PC-3 (cell line): Measurements from ENCODE around the gene MMP20. TPM values are rescaled to one million over a fixed set of nuclear protein-coding genes. Genes with fewer than 3 reads are reported as not detected.

Experiments
- ATAC-seq: fragments of 200-7000 bp; cut with Tn5 transposase; 2 replicates; pipeline ENCODE4 v1.9.1; 2020; ENCODE audit warnings: mild to moderate bottlenecking, moderate library complexity
- BruUV-seq: library from RNA; stranded (reverse); fragments of 400-500 nt; replicated peaks from 2 replicates; lab custom pipeline; 2021; lab: Mats Ljungman, UMichigan
- CTCF ChIA-PET: fragments of 300-600 bp; sonication (Branson Sonifier 250); formaldehyde crosslinking; loops from one replicate; lab custom pipeline; 2022; ENCODE audit warnings: antibody characterized with exemption; lab: Charles Lee
- POLR2A ChIA-PET: fragments of 300-600 bp; sonication (Branson Sonifier 250); formaldehyde crosslinking; loops from one replicate; lab custom pipeline; 2022; ENCODE audit warnings: antibody characterized with exemption; ENCODE audit not compliant: unreplicated experiment; lab: Charles Lee
- DNase-seq: peaks from one replicate; pipeline ENCODE4 v3.0.0-alpha.2; 2015
- H2AFZ ChIP-seq: fragments of 300-600 bp; sonication (generic); 2 replicates; pipeline ENCODE4 v1.6.0; 2016; ENCODE audit warnings: antibody characterized with exemption, low read length
- H3F3A ChIP-seq: fragments of 300-600 bp; sonication (generic); one replicate; pipeline ENCODE4 v1.6.0; 2017; ENCODE audit warnings: antibody characterized with exemption, low read length, control low read depth, mild to moderate bottlenecking; ENCODE audit not compliant: unreplicated experiment
- H3K27ac ChIP-seq: fragments of 300-600 bp; sonication (generic); 2 replicates; pipeline ENCODE4 v1.5.1; 2016; ENCODE audit warnings: mild to moderate bottlenecking, low read length
- H3K27me3 ChIP-seq: fragments of 300-600 bp; sonication (generic); 2 replicates; pipeline ENCODE4 v1.6.1; 2016; ENCODE audit warnings: low read length, mixed read lengths
- H3K36me3 ChIP-seq: fragments of 300-600 bp; sonication (generic); 2 replicates; pipeline ENCODE4 v1.6.1; 2016; ENCODE audit warnings: low read depth, mixed run types, low read length, mixed read lengths
- H3K4me1 ChIP-seq: fragments of 300-600 bp; sonication (generic); 2 replicates; pipeline ENCODE4 v1.5.1; 2016; ENCODE audit warnings: low read length; ENCODE audit not compliant: insufficient read depth
- H3K4me2 ChIP-seq: fragments of 300-600 bp; sonication (generic); 2 replicates; pipeline ENCODE4 v1.6.0; 2016; ENCODE audit warnings: low read length
- H3K4me3 ChIP-seq: fragments of 300-600 bp; sonication (generic); 2 replicates; pipeline ENCODE4 v1.5.1; 2016; ENCODE audit warnings: mild to moderate bottlenecking, low read length, mixed read lengths
- H3K79me2 ChIP-seq: fragments of 300-600 bp; sonication (generic); 2 replicates; pipeline ENCODE4 v1.6.1; 2017; ENCODE audit warnings: low read length, mixed read lengths
- H3K9ac ChIP-seq: fragments of 300-600 bp; sonication (generic); 2 replicates; pipeline ENCODE4 v1.6.0; 2016; ENCODE audit warnings: mild to moderate bottlenecking, low read length
- H3K9me2 ChIP-seq: fragments of 300-600 bp; sonication (generic); replicated peaks from 2 replicates; pipeline ENCODE4 v1.6.1; 2016; ENCODE audit warnings: mixed run types, low read length, mixed read lengths
- H3K9me3 ChIP-seq: fragments of 300-600 bp; sonication (generic); 2 replicates; pipeline ENCODE4 v1.6.1; 2016; ENCODE audit warnings: low read length, mixed read lengths
- H4K20me1 ChIP-seq: fragments of 300-600 bp; sonication (generic); 2 replicates; pipeline ENCODE4 v1.6.1; 2016; ENCODE audit warnings: low read length, mixed read lengths
- CTCF ChIP-seq: fragments of 300-600 bp; sonication (generic); conservative IDR thresholded peaks from 2 replicates; pipeline ENCODE4 v1.5.1; 2017; ENCODE audit warnings: antibody characterized with exemption, low read depth, mild to moderate bottlenecking, low read length
- EZH2 ChIP-seq: fragments of 300-600 bp; sonication (generic); IDR thresholded peaks from one replicate; pipeline ENCODE4 v1.6.1; 2017; ENCODE audit warnings: antibody characterized with exemption, mild to moderate bottlenecking, low read length; ENCODE audit not compliant: unreplicated experiment
- EZH2phosphoT487 ChIP-seq: fragments of 300-600 bp; sonication (generic); IDR thresholded peaks from 2 replicates; pipeline ENCODE4 v1.6.1; 2018; ENCODE audit warnings: mild to moderate bottlenecking, antibody characterized with exemption, low read length, borderline replicate concordance
- intact Hi-C: fragments of 100-400 bp; cut with micrococcal nuclease; formaldehyde crosslinking; loops from 2 replicates; pipeline ENCODE4 v1.9.0; 2023
- total RNA-seq: library from RNA; depleted of rRNA; stranded (reverse); fragments of >200 nt; gene quantifications from 2 replicates; pipeline ENCODE4 v1.2.3, GENCODE V29; 2014

The MMP20 gene
- total RNA-seq, 1 experiment from 2014 or later = not detected

GRCh38 chr11:102626676-102627075, 1.5 kb upstream of the MMP20 start:
- no peak for ATAC-seq
- Histone ChIP-seq H3K36me3 (no peaks in the 10 kb centered on the region), H3K27ac (no peak overlapping the region), H3K79me2 (no peaks in the 10 kb centered on the region), H4K20me1 (no peaks in the 10 kb centered on the region), H3K9ac (no peak overlapping the region), H3K4me2 (no peak overlapping the region), H3F3A (no peaks in the 10 kb centered on the region), H3K9me2 (no peaks in the 10 kb centered on the region), H2AFZ (no peak overlapping the region), H3K27me3 (no peaks in the 10 kb centered on the region), H3K4me3 (no peak overlapping the region), H3K4me1 (0 out of 2 replicates have a peak, but pooled peaks cover under 1% of the 10 kb centered on the region), H3K9me3 (no peaks in the 10 kb centered on the region)
- BruUV-seq = no TSS peak
- intact Hi-C loops = no loop called here
- no peak for DNase-seq
- no peak for TF ChIP-seq EZH2
- TF ChIP-seq CTCF = no peak
- no peak for TF ChIP-seq EZH2phosphoT487
- ChIA-PET CTCF (no interaction called here), POLR2A (interaction anchor here (0.7 kb wide), 1 partner anchor 35 kb away, joined by 3 read pairs; no protein-coding TSS in a partner anchor)

GRCh38 chr11:102623998-102624397, 1.1 kb downstream of the MMP20 start:
- POLR2A ChIA-PET = no interaction called here
- no peaks in the 10 kb centered on the region for H4K20me1 ChIP-seq
- no peak overlapping the region for H3K4me2 ChIP-seq
- intact Hi-C loops = no loop called here
- DNase-seq (no peak), ATAC-seq (no peak)
- no peaks in the 10 kb centered on the region for H3K9me2 ChIP-seq
- CTCF ChIA-PET = no interaction called here
- H3K9me3 ChIP-seq = no peaks in the 10 kb centered on the region
- H3K27ac ChIP-seq = no peak overlapping the region
- no peak overlapping the region for H2AFZ ChIP-seq
- H3K27me3 ChIP-seq = no peaks in the 10 kb centered on the region
- no TSS peak for BruUV-seq
- no peaks in the 10 kb centered on the region for H3F3A ChIP-seq
- no peaks in the 10 kb centered on the region for H3K36me3 ChIP-seq
- no peaks in the 10 kb centered on the region for H3K79me2 ChIP-seq
- H3K4me1 ChIP-seq = peaks cover 4% of the 10 kb centered on the region; the same call in 1 of the 2 replicates
- H3K9ac ChIP-seq = no peak overlapping the region
- no peak for TF ChIP-seq EZH2
- TF ChIP-seq EZH2phosphoT487 = no peak
- TF ChIP-seq CTCF = no peak
- no peak overlapping the region for H3K4me3 ChIP-seq

DNA sequence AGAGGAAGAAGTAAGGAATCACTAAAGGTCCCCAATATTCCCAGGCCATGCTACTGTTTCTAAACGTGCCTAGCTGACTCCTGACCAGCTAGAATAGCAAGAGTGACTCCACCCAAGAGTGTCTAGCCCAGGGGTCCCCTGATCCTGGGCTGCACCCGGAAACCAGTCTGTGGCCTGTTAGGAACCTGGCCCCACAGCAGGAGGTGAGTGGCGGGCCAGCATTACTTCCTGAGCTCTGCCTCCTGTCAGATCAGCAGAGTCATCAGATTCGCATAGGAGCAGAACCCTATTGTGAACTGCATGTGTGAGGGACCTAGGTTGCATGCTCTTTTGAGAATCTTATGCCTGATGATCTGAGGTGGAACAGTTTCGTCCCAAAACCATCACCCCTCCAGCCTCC, 2.0 kb downstream of the MMP20 start:
- Histone ChIP-seq H3K9me2 (no peaks in the 10 kb centered on the region), H3K27me3 (no peaks in the 10 kb centered on the region), H3K4me3 (no peak overlapping the region), H2AFZ (no peak overlapping the region), H4K20me1 (no peaks in the 10 kb centered on the region), H3K4me2 (no peak overlapping the region), H3K9ac (no peak overlapping the region), H3K9me3 (no peaks in the 10 kb centered on the region), H3K4me1 (peaks cover 4% of the 10 kb centered on the region; the same call in 1 of the 2 replicates), H3K36me3 (no peaks in the 10 kb centered on the region), H3K79me2 (no peaks in the 10 kb centered on the region), H3F3A (no peaks in the 10 kb centered on the region), H3K27ac (no peak overlapping the region)
- POLR2A ChIA-PET = no interaction called here
- DNase-seq = no peak
- no TSS peak for BruUV-seq
- CTCF ChIA-PET = no interaction called here
- TF ChIP-seq EZH2phosphoT487 (no peak), EZH2 (no peak)
- intact Hi-C loops = no loop called here
- no peak for ATAC-seq
